Peyer's patch (tissue), 4 donors: Measurements from ENCODE around the gene DGCR2.

ENCODE experiments used
- CTCF ChIP-seq, 6 experiments: fragments of 450-650 bp in 4 of 6; fragments of 200-600 bp in 2 of 6; sonication (generic) in 1 of 6; IDR thresholded peaks; one replicate each; pipeline ENCODE4 v1.5.1; 2017 to 2019; ENCODE audit warnings: antibody characterized with exemption in 6 of 6, mild to moderate bottlenecking in 3 of 6, moderate library complexity in 1 of 6
- POLR2A ChIP-seq, 2 donors: fragments of 450-650 bp; IDR thresholded peaks; one replicate each; pipeline ENCODE4 v1.5.1; 2017; ENCODE audit warnings: antibody characterized with exemption in 2 of 2, mild to moderate bottlenecking in 2 of 2, moderate library complexity in 2 of 2

- no peak for TF ChIP-seq CTCF (IDR thresholded peaks at IDR 0.05)
- TF ChIP-seq POLR2A (IDR thresholded peaks at IDR 0.05), result no peak
Observed at GRCh38 chr22:19086417-19086816, 35.8 kb downstream of the DGCR2 start.
